ENCODE measurements around the gene DDX43. TPM values are rescaled to one million over a fixed set of nuclear protein-coding genes. Genes with fewer than 3 reads are reported as not detected.
A peak's percentile ranks its signal among the peaks of the same experiment; 100 is the strongest.
"Not testable (repeated sequence)": the region's sequence is repeated elsewhere in the genome, so short reads cannot be mapped to it uniquely, and the experiment has no call there.

DDX43 gene
- total RNA-seq, 1 experiment from 2014 or later, result not detected

GRCh38 chr6:73372516-73372915, 22.1 kb upstream of the DDX43 start:
- Histone ChIP-seq H3K4me1 (no peaks in the 10 kb centered on the region), H3K27ac (no peak overlapping the region), H3K27me3 (no peaks in the 10 kb centered on the region), H3K9me3 (replicated peaks) (no peaks in the 10 kb centered on the region), H3K36me3 (no peaks in the 10 kb centered on the region), H3K4me3 (no peak overlapping the region)
- DNase-seq, result no peak

- Histone ChIP-seq H3K36me3 (no peaks in the 10 kb centered on the region), H3K9me3 (replicated peaks) (no peaks in the 10 kb centered on the region), H3K4me1 (no peaks in the 10 kb centered on the region), H3K27me3 (no peaks in the 10 kb centered on the region), H3K4me3 (no peak overlapping the region), H3K27ac (no peak overlapping the region)
- DNase-seq, result no peak
Measured at GRCh38 chr6:73375216-73375615, 19.4 kb upstream of the DDX43 start.

- Histone ChIP-seq H3K27ac (no peak overlapping the region), H3K36me3 (no peaks in the 10 kb centered on the region)
- DNase-seq, result no peak
Measured at GRCh38 chr6:73377225-73377624, 17.4 kb upstream of the DDX43 start.

GRCh38 chr6:73381531-73381930, 13.1 kb upstream of the DDX43 start:
- H3K4me1 ChIP-seq; H3K4me3 ChIP-seq; H3K36me3 ChIP-seq; H3K27ac ChIP-seq; DNase-seq; H3K27me3 ChIP-seq; H3K9me3 ChIP-seq (replicated peaks): not testable (repeated sequence)

More at GRCh38 chr6:73377225-73377624, 17.4 kb upstream of the DDX43 start:
- Histone ChIP-seq H3K9me3 (replicated peaks) (no peaks in the 10 kb centered on the region), H3K27me3 (no peaks in the 10 kb centered on the region), H3K4me1 (no peaks in the 10 kb centered on the region), H3K4me3 (no peak overlapping the region)

DNA sequence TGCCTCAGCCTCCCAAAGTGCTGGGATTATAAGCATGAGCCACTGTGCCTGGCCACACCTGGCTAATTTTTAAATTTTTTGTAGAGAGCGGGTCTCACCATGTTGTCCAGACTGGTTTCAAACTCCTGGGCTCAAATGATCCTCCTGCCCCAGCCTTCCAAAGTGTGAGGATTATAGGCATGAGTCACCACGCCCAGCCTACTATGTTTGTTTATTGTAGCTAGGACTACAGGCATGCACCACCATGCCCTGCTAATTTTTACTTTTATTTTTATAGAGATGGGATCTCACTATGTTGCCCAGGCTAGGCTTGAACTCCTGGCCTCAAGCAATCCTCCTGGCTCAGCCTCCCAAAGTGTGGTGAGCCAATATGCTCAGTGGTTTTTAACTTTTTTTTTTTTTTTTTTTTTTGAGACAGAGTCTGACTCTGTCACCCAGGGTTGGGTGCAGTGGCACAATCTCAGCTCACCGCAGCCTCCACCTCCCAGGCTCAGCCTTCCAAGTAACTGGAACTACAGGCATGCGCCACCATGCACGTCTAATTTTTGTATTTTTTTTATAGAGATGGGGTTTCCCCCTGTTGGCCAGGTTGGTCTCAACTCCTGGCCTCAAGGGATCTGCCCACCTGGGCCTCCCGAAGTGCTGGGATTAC, 12.0 kb upstream of the DDX43 start:
- H3K27me3 ChIP-seq, result no peaks in the 10 kb centered on the region
- H3K36me3 ChIP-seq, result no peaks in the 10 kb centered on the region
- H3K9me3 ChIP-seq (replicated peaks), result no peaks in the 10 kb centered on the region
- no peaks in the 10 kb centered on the region for H3K4me1 ChIP-seq
- H3K4me3 ChIP-seq, result no peak overlapping the region
- no peak overlapping the region for H3K27ac ChIP-seq
- no peak for DNase-seq

GRCh38 chr6:73388433-73388799, 6.2 kb upstream of the DDX43 start:
- H3K4me3 ChIP-seq, result peak overlapping the region; percentile 57
- H3K9me3 ChIP-seq (replicated peaks), result no peaks in the 10 kb centered on the region

GRCh38 chr6:73388800-73389512, 5.7 kb upstream of the DDX43 start:
- no peaks in the 10 kb centered on the region; the same call in 1 of the 2 replicates for H3K27me3 ChIP-seq
- H3K4me1 ChIP-seq, result no peaks in the 10 kb centered on the region
- no peaks in the 10 kb centered on the region for H3K9me3 ChIP-seq (replicated peaks)
- H3K27ac ChIP-seq, result no peak overlapping the region
- H3K36me3 ChIP-seq, result no peaks in the 10 kb centered on the region
- H3K4me3 ChIP-seq, result peak overlapping the region; percentile 57
- DNase-seq, result peak; percentile 47 to 63

More at GRCh38 chr6:73388433-73388799, 6.2 kb upstream of the DDX43 start:
- no peaks in the 10 kb centered on the region for H3K4me1 ChIP-seq
- H3K36me3 ChIP-seq, result no peaks in the 10 kb centered on the region
- no peaks in the 10 kb centered on the region; the same call in 1 of the 2 replicates for H3K27me3 ChIP-seq
- H3K27ac ChIP-seq, result no peak overlapping the region
- DNase-seq, result no peak

GRCh38 chr6:73389854-73390253, 4.8 kb upstream of the DDX43 start:
- no peaks in the 10 kb centered on the region for H3K36me3 ChIP-seq
- DNase-seq, result no peak
- no peaks in the 10 kb centered on the region for H3K4me1 ChIP-seq
- no peaks in the 10 kb centered on the region; the same call in 1 of the 2 replicates for H3K27me3 ChIP-seq
- H3K27ac ChIP-seq, result no peak overlapping the region
- no peaks in the 10 kb centered on the region for H3K9me3 ChIP-seq (replicated peaks)
- no peak overlapping the region for H3K4me3 ChIP-seq

DNA sequence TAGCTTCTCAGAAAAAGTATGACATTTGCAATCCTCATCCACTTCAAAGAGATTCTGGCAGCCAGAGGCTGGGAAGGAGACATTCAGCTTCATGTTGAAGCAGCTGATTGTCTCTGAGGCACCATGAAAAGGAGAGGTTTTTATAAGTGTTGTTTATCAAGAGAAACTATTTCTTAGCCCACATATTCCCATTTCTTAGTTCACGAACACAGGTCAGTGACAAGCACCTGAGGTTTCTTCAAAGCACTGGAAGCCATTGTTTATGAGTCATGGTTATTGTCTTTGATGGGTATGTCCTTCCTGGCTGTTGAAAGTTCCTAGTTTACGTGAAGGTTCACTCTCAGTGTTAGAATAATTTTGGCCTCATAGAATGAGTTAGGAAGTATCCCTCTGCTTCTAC, 3.0 kb upstream of the DDX43 start:
- H3K4me3 ChIP-seq, result no peak overlapping the region
- no peak for DNase-seq
- no peak overlapping the region for H3K27ac ChIP-seq
- no peaks in the 10 kb centered on the region for H3K9me3 ChIP-seq (replicated peaks)
- H3K36me3 ChIP-seq, result no peaks in the 10 kb centered on the region
- no peaks in the 10 kb centered on the region; the same call in 1 of the 2 replicates for H3K27me3 ChIP-seq
- no peaks in the 10 kb centered on the region for H3K4me1 ChIP-seq

DNA sequence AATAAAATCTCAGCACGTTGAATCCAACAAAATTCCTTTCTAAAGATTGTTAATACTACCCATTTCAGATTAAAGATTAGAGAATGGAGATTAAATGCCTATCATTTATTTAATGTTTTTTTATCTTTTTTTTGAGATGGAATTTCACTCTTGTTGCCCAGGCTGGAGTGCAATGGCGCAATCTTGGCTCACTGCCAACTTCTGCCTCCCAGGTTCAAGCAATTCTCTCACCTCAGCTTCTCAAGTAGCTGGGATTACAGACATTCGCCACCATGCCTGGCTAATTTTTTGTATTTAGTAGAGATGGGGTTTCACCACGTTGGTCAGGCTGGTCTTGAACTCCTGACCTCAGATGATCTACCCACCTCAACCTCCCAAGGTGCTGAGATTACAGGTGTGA, 2.4 kb upstream of the DDX43 start:
- not testable (repeated sequence) for H3K36me3 ChIP-seq; DNase-seq; H3K4me3 ChIP-seq; H3K27ac ChIP-seq; H3K4me1 ChIP-seq; H3K9me3 ChIP-seq (replicated peaks); H3K27me3 ChIP-seq

DNA sequence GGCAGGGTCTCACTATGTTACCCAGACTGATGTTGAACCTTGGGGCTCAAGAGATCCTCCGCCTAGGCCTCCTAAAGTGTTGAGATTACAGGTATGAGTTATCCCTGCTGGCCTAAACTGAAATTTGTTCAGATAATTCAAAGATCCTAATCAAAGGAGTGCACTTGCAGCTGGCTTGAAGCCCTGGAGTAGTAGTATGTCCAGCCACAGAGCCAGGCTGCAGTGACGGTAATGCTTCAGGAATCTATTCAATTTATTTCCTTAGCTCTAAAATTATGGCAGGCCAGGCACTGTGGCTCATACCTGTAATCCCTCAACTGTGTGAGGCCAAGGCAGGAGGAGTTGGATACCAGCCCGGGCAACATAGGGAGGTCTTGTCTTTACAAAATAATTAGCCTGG, 1.4 kb upstream of the DDX43 start:
- Histone ChIP-seq H3K4me3 (no peak overlapping the region), H3K27me3 (no peaks in the 10 kb centered on the region; the same call in 1 of the 2 replicates), H3K27ac (no peak overlapping the region), H3K4me1 (no peaks in the 10 kb centered on the region), H3K36me3 (no peaks in the 10 kb centered on the region), H3K9me3 (replicated peaks) (no peaks in the 10 kb centered on the region)
- no peak for DNase-seq

DNA sequence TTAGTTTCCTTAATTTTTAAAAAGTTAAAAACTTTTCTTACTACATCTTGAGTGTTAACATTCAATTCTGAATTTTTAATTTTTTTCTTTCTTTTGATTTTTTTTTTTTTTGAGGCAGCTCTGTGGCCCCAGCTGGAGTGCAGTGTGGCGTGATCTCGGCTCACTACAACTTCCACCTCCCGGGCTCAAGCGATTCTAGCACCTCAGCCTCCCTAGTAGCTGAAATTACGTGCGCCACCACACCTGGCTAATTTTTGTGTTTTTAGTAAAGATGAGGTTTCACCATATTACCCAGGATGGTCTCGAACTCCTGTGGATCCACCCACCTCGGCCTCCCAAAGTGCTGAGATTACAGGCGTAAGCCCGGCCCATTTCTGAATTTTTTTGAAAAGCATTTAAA, 1.2 kb downstream of the DDX43 start:
- DNase-seq, result no peak
- no peak overlapping the region for H3K27ac ChIP-seq
- no peaks in the 10 kb centered on the region; the same call in 1 of the 2 replicates for H3K27me3 ChIP-seq
- no peaks in the 10 kb centered on the region for H3K9me3 ChIP-seq (replicated peaks)
- no peaks in the 10 kb centered on the region for H3K36me3 ChIP-seq
- no peaks in the 10 kb centered on the region for H3K4me1 ChIP-seq
- H3K4me3 ChIP-seq, result no peak overlapping the region

- no peaks in the 10 kb centered on the region for H3K4me1 ChIP-seq
- no peaks in the 10 kb centered on the region for H3K36me3 ChIP-seq
- DNase-seq, result no peak
- H3K4me3 ChIP-seq, result no peak overlapping the region
- no peak overlapping the region for H3K27ac ChIP-seq
- no peaks in the 10 kb centered on the region; the same call in 1 of the 2 replicates for H3K27me3 ChIP-seq
- H3K9me3 ChIP-seq (replicated peaks), result no peaks in the 10 kb centered on the region
Measured at GRCh38 chr6:73400656-73401055, 6.0 kb downstream of the DDX43 start.

GRCh38 chr6:73409395-73409794, 14.8 kb downstream of the DDX43 start:
- DNase-seq, result no peak
- H3K27me3 ChIP-seq, result 0 out of 2 replicates have a peak, but pooled peaks cover 2% of the 10 kb centered on the region

GRCh38 chr6:73413102-73413501, 18.5 kb downstream of the DDX43 start:
- H3K4me3 ChIP-seq, result no peak overlapping the region
- no peaks in the 10 kb centered on the region for H3K9me3 ChIP-seq (replicated peaks)
- no peak overlapping the region for H3K27ac ChIP-seq
- H3K36me3 ChIP-seq, result no peaks in the 10 kb centered on the region
- H3K27me3 ChIP-seq, result no peaks in the 10 kb centered on the region
- H3K4me1 ChIP-seq, result no peaks in the 10 kb centered on the region
- DNase-seq, result no peak

More at GRCh38 chr6:73409395-73409794, 14.8 kb downstream of the DDX43 start:
- Histone ChIP-seq H3K36me3 (no peaks in the 10 kb centered on the region), H3K9me3 (replicated peaks) (no peaks in the 10 kb centered on the region), H3K4me1 (no peaks in the 10 kb centered on the region), H3K4me3 (no peak overlapping the region), H3K27ac (no peak overlapping the region)

All from SJCRH30 (cell line).